D721Med (cell line): Measurements from ENCODE around the gene CBR4.
"Not testable (repeated sequence)": the region's sequence is repeated elsewhere in the genome, so short reads cannot be mapped to it uniquely, and the experiment has no call there.

Experiments
- DNase-seq: peaks from one replicate; pipeline ENCODE4 v3.0.0; 2011; ENCODE audit warnings: low spot score; ENCODE audit not compliant: insufficient read length
- FAIRE-seq: peaks from 2 replicates; lab custom pipeline; 2011; peaks lifted over from hg19 to GRCh38; lab: Jason Lieb, UNC
- CTCF ChIP-seq: IDR thresholded peaks from 2 replicates; pipeline ENCODE4 v1.5.1; 2012; ENCODE audit warnings: mild to moderate bottlenecking, control low read depth; ENCODE audit not compliant: insufficient read depth; ENCODE audit errors: missing control alignments

CBR4 gene

GRCh38 chr4:169042608-169043007 lies 32.6 kb upstream of the CBR4 start:
- TF ChIP-seq CTCF = no peak
- FAIRE-seq = no peak
- no peak for DNase-seq

GRCh38 chr4:169040559-169041261 lies 30.7 kb upstream of the CBR4 start:
- FAIRE-seq = no peak
- DNase-seq = no peak
- TF ChIP-seq CTCF = no peak

- no peak for TF ChIP-seq CTCF
- DNase-seq (no peak), FAIRE-seq (no peak)
Measured at GRCh38 chr4:169039251-169039954, 29.3 kb upstream of the CBR4 start.

- DNase-seq (no peak), FAIRE-seq (no peak)
- no peak for TF ChIP-seq CTCF
Measured at GRCh38 chr4:169037506-169037905, 27.5 kb upstream of the CBR4 start.

GRCh38 chr4:169035871-169036620 lies 26.0 kb upstream of the CBR4 start:
- not testable (repeated sequence) for FAIRE-seq

GRCh38 chr4:169033660-169034059 lies 23.6 kb upstream of the CBR4 start:
- FAIRE-seq = no peak
- DNase-seq = no peak
- no peak for TF ChIP-seq CTCF

More at GRCh38 chr4:169035871-169036620, 26.0 kb upstream of the CBR4 start:
- DNase-seq = not testable (repeated sequence)

- DNase-seq = no peak
- no peak for FAIRE-seq
- no peak for TF ChIP-seq CTCF
Measured at GRCh38 chr4:169032883-169033645, 23.0 kb upstream of the CBR4 start.
